ENCODE measurements around the gene KAT6B. TPM values are rescaled to one million over a fixed set of nuclear protein-coding genes. Genes with fewer than 3 reads are reported as not detected.

Gene KAT6B
- total RNA-seq, 2 experiments from 2014 or later, result 36.7 to 47.2 TPM

- Mint-ChIP-seq H3K27ac (no peak overlapping the region), H3K27me3 (no peaks in the 10 kb centered on the region), H3K4me1 (peaks cover 34% of the 10 kb centered on the region), H3K36me3 (peaks cover 26% of the 10 kb centered on the region), H3K4me3 (no peak overlapping the region), H3K9me3 (no peaks in the 10 kb centered on the region)
- ATAC-seq (ENCODE audit: low read depth) (no peak), DNase-seq (no peak)
- POLR2A ChIA-PET, result no interaction called here
These were observed 147.5 kb downstream of the KAT6B start for GRCh38 chr10:74973741-74974392.

GRCh38 chr10:74975758-74976157 is 149.4 kb downstream of the KAT6B start:
- POLR2A ChIA-PET, result no interaction called here
- ATAC-seq (ENCODE audit: low read depth) (no peak), DNase-seq (no peak)
- Mint-ChIP-seq H3K9me3 (no peaks in the 10 kb centered on the region), H3K27ac (no peak overlapping the region), H3K4me1 (peaks cover 30% of the 10 kb centered on the region), H3K36me3 (peaks cover 32% of the 10 kb centered on the region), H3K4me3 (no peak overlapping the region), H3K27me3 (no peaks in the 10 kb centered on the region)

DNA sequence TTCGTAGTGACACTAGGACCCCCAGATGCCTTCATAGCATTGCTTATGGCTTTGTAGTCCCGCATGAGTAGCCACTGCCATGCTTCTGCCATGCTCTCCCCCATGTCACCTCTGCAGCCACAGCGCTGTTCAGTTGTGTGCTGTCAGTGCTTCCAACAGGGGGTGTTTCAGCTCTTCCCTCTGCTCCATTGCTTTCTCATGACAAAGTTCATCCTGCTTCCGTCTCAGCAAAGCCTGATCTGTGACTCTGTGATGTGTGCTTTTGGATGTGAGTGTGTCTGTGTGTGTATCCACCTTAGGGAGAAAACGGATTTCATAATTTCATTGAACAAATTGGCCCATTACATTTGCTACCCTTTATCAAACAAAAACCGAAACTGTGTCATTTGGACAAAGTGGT is 150.2 kb downstream of the KAT6B start:
- ATAC-seq (ENCODE audit: low read depth) (no peak), DNase-seq (no peak)
- Mint-ChIP-seq H3K4me3 (no peak overlapping the region), H3K27ac (no peak overlapping the region), H3K4me1 (peaks cover 30% of the 10 kb centered on the region), H3K9me3 (no peaks in the 10 kb centered on the region), H3K36me3 (peaks cover 36% of the 10 kb centered on the region), H3K27me3 (no peaks in the 10 kb centered on the region)
- POLR2A ChIA-PET, result interaction anchor here (1.0 kb wide), 2 partner anchors 79 to 151 kb away, joined by 3 to 6 read pairs; no protein-coding TSS in a partner anchor

DNA sequence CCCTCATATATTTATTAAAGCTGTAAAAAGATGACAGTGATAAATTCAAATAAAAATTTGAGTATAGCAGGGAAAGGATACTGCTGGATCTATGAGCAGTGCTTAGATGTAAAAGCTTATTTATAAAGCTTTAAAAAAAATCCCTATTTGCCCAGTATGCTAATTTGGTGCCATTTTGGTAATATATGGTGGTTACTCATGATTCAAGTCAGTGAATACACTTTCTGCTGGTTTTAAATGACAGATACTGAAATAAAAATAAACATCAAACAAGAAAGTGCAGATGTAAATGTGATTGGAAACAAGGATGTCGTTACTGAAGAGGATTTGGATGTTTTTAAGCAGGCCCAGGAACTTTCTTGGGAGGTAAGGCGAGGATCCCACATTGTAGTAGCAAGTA is 150.7 kb downstream of the KAT6B start:
- Mint-ChIP-seq H3K36me3 (peaks cover 39% of the 10 kb centered on the region), H3K27me3 (no peaks in the 10 kb centered on the region), H3K4me1 (peaks cover 31% of the 10 kb centered on the region), H3K27ac (no peak overlapping the region), H3K9me3 (no peaks in the 10 kb centered on the region), H3K4me3 (peak overlapping the region; percentile 69)
- ATAC-seq (ENCODE audit: low read depth), result no peak
- DNase-seq, result no peak
- POLR2A ChIA-PET, result interaction anchor here (1.0 kb wide), 2 partner anchors 79 to 151 kb away, joined by 3 to 6 read pairs; no protein-coding TSS in a partner anchor

DNA sequence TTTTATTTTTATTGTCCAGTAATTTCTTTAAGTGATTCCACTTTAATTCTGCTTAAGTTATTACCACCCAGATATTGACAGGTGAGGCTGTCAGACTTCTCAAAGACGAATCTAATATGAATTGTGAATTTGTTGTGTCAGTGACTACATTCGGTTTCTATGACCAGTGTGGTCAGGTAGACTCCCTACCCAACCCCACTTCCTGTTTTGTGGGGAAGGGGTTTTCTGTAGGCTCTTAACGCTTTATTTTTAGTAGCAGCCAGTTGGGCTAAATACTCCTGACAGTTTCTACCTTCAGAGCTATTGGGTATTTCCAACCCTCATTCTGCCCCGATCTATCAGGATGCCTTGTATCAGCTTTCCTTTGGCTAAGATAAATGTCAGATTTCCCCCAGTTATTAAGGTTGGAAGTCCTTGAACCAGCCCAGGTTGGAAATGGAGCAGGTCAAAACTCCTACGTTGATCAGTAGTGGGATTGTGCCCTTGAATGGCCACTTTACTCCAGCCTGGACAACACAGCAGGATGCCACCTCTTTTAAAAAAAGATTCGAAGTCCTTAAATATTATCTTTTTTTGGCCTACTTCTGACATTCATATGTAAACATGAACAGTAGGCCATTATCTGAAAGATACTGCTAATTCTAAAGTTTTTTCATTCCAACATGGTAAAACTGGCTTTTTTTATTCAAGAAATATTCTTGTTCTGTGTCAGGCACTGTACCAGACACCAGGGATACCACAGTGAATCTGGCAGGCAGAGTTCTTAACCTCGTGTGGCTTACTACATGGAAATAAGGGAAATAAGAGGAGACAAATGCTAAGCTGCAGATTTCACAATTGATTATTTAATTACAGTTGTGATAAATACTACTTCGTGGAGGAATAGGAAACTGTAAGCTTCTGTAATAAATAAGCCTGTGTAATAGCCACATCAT is 151.8 kb downstream of the KAT6B start:
- POLR2A ChIA-PET, result interaction anchor here (1.0 kb wide), 1 partner anchor 78 kb away, joined by 3 read pairs; no protein-coding TSS in a partner anchor
- Mint-ChIP-seq H3K9me3 (no peaks in the 10 kb centered on the region), H3K36me3 (peaks cover 45% of the 10 kb centered on the region), H3K4me1 (peaks cover 40% of the 10 kb centered on the region), H3K4me3 (peak overlapping the region; percentile 69), H3K27me3 (no peaks in the 10 kb centered on the region), H3K27ac (peak overlapping the region; percentile 73)
- DNase-seq (peak; percentile 43), ATAC-seq (ENCODE audit: low read depth) (peak; percentile 76)

- H3K4me1 Mint-ChIP-seq, result peaks cover 27% of the 10 kb centered on the region
- POLR2A ChIA-PET, result no interaction called here
- peaks cover 52% of the 10 kb centered on the region for H3K36me3 Mint-ChIP-seq
- H3K27ac Mint-ChIP-seq, result no peak overlapping the region
- H3K4me3 Mint-ChIP-seq, result no peak overlapping the region
- DNase-seq, result no peak
- ATAC-seq (ENCODE audit: low read depth), result no peak
- no peaks in the 10 kb centered on the region for H3K9me3 Mint-ChIP-seq
- no peaks in the 10 kb centered on the region for H3K27me3 Mint-ChIP-seq
These were observed 155.6 kb downstream of the KAT6B start for GRCh38 chr10:74981831-74982633.

- Mint-ChIP-seq H3K9me3 (no peaks in the 10 kb centered on the region), H3K4me3 (no peak overlapping the region), H3K36me3 (peaks cover 53% of the 10 kb centered on the region), H3K27ac (peak overlapping the region; percentile 70), H3K4me1 (peaks cover 24% of the 10 kb centered on the region), H3K27me3 (no peaks in the 10 kb centered on the region)
- no peak for ATAC-seq (ENCODE audit: low read depth)
- POLR2A ChIA-PET, result no interaction called here
- no peak for DNase-seq
These were observed 156.2 kb downstream of the KAT6B start for GRCh38 chr10:74982634-74982982.

- Mint-ChIP-seq H3K4me3 (no peak overlapping the region), H3K27me3 (no peaks in the 10 kb centered on the region), H3K27ac (no peak overlapping the region), H3K9me3 (no peaks in the 10 kb centered on the region), H3K4me1 (peaks cover 24% of the 10 kb centered on the region), H3K36me3 (peaks cover 56% of the 10 kb centered on the region)
- no peak for ATAC-seq (ENCODE audit: low read depth)
- no peak for DNase-seq
- POLR2A ChIA-PET, result no interaction called here
These were observed 157.0 kb downstream of the KAT6B start for GRCh38 chr10:74983383-74983782.

DNA sequence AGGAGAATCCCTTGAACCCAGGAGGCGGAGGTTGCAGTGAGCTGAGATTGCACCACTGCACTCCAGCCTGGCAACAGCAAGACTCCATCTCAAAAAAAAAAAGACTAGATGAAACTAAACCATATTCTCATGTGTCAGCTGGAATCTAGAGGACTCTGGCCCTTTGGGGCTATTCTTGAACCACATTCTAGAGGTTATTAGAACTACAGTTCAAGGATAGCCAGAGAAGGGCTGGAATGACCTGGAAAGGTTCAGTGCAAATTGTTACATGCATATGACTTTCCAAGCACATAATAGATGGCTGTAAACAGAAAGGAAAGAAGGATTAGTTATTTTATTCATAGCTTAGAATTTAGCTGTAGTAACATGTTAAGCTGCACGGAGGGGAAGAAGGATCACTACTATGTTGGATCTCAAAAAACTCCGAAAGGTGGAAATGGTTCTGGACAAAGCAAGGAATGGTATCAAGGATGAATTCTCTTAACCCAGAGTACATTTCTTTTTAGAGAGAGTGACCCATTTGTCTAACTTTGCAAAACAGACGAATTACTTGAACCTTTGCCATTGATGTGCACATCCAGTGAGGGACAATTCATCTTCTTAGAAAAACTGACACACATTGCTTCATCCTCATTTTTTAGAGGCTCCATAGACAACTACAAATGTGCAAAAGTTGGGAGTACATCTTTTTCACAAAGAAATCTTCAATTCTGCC is 161.1 kb downstream of the KAT6B start:
- H3K27ac Mint-ChIP-seq, result no peak overlapping the region
- H3K36me3 Mint-ChIP-seq, result peaks cover 39% of the 10 kb centered on the region
- DNase-seq (no peak), ATAC-seq (ENCODE audit: low read depth) (no peak)
- H3K4me1 Mint-ChIP-seq, result peaks cover 27% of the 10 kb centered on the region
- POLR2A ChIA-PET, result no interaction called here
- no peak overlapping the region for H3K4me3 Mint-ChIP-seq
- H3K27me3 Mint-ChIP-seq, result no peaks in the 10 kb centered on the region
- H3K9me3 Mint-ChIP-seq, result no peaks in the 10 kb centered on the region

- no peaks in the 10 kb centered on the region for H3K27me3 Mint-ChIP-seq
- H3K9me3 Mint-ChIP-seq, result no peaks in the 10 kb centered on the region
- DNase-seq (no peak), ATAC-seq (ENCODE audit: low read depth) (no peak)
- H3K27ac Mint-ChIP-seq, result peak overlapping the region; percentile 4
- POLR2A ChIA-PET, result no interaction called here
- peaks cover 23% of the 10 kb centered on the region for H3K4me1 Mint-ChIP-seq
- peaks cover 39% of the 10 kb centered on the region for H3K36me3 Mint-ChIP-seq
- H3K4me3 Mint-ChIP-seq, result peak overlapping the region; percentile 20
These were observed 161.8 kb downstream of the KAT6B start for GRCh38 chr10:74988054-74988775.

GRCh38 chr10:74988832-74989561 is 162.6 kb downstream of the KAT6B start:
- ATAC-seq (ENCODE audit: low read depth), result no peak
- Mint-ChIP-seq H3K27ac (no peak overlapping the region), H3K9me3 (no peaks in the 10 kb centered on the region), H3K4me1 (peaks cover 23% of the 10 kb centered on the region), H3K27me3 (no peaks in the 10 kb centered on the region), H3K4me3 (no peak overlapping the region), H3K36me3 (peaks cover 32% of the 10 kb centered on the region)
- POLR2A ChIA-PET, result no interaction called here
- DNase-seq, result no peak

DNA sequence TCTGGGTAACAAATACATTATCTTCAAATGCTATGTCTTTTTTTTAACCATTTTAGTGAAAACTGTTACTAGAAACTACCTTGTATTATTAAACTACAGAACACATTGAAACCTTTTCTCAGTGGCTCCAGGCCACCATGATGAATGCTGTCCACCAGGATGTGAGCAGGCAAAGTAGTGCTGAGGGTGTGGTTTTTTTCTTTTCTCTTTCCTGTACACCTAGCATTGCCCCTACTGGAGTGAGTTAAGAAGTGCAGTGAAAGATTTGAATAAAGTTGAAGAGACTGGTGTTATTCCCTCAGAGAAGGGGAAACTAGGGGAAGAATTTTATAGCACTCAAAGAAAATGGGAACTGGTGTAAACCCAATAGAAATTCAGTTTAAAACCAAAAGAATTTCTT is 165.0 kb downstream of the KAT6B start:
- Mint-ChIP-seq H3K9me3 (no peaks in the 10 kb centered on the region), H3K4me1 (peaks cover 29% of the 10 kb centered on the region), H3K4me3 (no peak overlapping the region), H3K27me3 (no peaks in the 10 kb centered on the region), H3K27ac (no peak overlapping the region), H3K36me3 (peaks cover 33% of the 10 kb centered on the region)
- ATAC-seq (ENCODE audit: low read depth), result peak; percentile 90
- POLR2A ChIA-PET, result no interaction called here
- no peak for DNase-seq
